ENCODE results near the gene WASF1. TPM values are rescaled to one million over a fixed set of nuclear protein-coding genes. Genes with fewer than 3 reads are reported as not detected.
"Not testable (repeated sequence)": the region's sequence is repeated elsewhere in the genome, so short reads cannot be mapped to it uniquely, and the experiment has no call there.

The WASF1 gene
- total RNA-seq, 1 donor from 2014 or later, result 22.8 TPM

DNA sequence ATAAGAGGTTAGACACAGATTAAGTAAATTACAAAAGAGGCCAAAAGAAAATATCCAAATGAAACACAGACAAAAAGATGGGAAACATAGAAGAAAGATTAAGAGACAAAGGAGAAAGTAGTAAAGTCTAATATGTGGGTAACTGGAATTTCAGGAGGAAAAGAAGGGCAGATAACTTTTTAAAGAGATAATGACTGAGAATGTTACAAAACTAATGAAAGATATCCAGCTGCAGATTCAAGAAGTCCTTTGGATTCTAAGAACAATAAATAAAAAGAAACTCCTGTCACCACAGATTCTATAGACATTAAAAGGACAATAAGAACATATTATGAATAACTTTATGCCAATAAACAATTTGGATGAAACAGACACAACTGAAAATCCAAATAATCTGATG is 90.1 kb downstream of the WASF1 start:
- no peak for DNase-seq (ENCODE audit: low read depth)

DNA sequence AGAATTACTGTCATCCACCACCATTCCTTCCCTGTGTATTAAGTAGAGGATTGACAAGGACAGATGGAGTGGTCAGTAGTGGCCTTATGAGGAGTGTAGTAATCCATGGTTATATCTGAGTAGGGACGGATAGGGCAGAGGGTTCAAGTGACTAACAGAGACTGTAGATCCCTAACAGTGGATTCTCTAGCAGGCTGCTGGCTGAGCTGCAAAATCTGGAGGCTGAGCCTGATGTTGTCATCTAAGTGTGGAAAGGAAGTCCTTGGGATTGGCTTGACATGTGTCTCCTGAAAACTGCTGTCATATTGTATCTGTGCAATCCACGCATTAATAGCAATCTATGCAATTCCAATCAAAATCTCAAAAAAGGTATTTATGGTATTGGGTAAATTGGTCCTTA is 94.2 kb downstream of the WASF1 start:
- DNase-seq (ENCODE audit: low read depth), result no peak

DNA sequence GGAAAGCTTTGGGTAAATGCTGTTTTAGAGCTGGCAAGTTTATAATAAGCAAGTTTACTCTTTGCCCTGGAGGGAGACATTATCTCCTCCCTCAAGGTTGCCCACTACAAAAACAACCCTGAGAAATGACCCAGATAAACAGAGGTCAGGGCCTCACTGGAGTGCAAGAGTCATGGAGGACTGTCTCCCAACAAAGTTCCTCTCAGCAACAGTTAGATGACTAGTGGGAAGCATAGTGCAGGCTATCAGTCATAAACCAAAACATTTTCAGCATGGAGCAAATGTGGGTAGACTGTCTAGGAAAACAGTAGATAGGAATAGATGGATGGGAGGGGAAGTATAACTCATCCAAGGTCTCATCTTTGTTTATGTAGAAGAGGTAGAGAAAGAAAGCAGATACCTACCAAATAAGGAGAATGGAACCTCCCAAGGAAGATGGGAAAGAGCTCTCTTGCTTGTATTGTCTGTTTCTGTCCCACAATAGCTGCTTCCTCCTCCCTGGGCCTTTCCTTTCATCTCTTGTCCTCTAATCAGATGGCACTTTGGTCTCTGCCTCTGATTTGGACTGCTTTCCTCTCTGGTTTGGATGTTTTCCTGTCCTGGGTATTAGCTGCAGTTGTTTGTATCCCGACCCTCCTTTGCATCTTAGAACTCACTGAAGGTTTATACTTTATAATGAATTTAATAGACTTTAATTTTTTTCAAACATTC is 95.4 kb downstream of the WASF1 start:
- DNase-seq (ENCODE audit: low read depth), result no peak

DNA sequence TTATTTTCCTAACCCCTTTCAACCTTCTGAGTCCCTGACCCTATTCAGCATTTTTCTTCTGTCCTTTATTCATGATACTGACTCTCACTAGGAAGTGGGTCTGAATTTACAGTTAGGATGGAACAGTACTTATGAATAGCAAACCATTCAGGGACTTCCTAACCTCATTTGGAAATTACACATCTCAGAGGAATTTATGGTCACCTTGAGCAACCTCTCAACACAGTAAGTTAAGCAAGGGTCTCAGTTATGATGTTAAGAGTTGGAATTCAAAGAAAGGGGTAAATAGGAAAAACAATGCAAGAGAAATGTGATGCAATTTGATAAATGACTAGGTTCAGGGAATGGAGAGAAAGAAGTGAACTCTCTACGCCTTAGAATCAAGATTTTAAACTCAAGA is 104.1 kb downstream of the WASF1 start:
- peak; percentile 83 for DNase-seq (ENCODE audit: low read depth)

DNA sequence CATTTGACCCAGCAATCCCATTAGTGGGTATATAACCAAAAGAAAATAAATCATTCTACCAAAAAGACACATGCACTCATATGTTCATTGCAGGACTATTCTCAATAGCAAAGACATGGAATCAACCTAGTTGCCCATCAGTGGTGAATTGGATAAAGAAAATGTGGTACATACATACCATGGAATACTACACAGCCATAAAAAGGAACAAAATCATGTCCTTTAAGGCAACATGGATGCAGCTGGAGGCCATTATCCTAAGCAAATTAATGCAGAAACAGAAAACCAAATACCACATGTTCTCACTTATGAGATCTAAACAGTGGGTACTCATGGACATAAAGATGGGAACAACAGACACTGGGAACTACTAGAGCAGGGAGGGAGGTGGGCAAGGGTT is 106.0 kb downstream of the WASF1 start:
- DNase-seq (ENCODE audit: low read depth), result not testable (repeated sequence)

DNA sequence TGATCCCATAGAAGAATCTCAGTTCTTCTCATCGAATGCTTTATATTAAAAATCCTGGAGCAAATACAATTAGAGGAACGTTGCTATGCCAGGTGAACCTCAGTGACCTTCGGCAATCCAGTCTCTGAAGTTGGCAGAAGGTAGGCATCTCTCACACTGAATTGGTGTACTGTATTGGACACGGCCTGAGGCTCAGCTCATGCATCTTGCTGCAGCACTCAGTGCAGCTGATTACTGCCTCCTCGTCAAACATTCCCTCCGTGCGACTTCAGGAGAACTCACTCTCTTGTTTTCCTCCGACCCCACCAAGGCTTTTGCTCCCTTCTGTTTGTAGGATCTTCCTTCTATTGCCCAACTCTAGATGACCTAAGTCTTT is 110.9 kb downstream of the WASF1 start:
- no peak for DNase-seq (ENCODE audit: low read depth)

DNA sequence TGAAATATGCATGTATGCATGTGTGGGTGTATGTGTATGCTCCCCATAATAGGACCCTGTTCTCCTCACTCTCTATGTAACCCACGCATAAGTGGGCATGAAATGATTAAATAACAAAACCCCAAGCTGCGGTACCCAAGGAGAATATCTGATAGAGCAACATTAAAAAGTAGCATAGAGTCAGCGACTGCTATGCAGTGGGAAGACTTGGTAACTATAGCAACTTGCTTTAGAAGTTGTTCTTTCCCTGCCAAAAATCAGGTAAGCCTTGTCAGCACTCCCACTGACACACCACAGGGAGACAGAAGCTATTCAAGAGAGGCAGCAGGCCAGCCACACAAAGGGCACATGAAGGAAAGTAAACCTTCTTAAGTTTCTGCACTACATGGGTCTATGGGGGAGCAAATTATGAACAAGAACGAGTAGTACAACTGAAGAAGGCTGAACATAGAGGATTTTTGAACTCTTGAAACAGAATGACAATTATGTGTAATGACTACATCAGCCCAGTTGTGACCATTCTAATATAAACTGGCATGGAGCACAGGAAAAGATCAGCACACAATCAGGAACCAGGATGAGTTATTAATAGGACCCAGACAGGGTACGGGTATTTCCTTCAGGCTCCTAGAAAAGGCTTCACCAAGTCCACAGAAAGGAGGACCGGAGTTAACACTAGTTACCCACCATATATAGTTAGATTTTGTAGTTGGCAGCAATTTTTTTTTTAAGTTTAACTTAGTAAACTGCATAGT is 111.5 kb downstream of the WASF1 start:
- DNase-seq (ENCODE audit: low read depth), result no peak

DNA sequence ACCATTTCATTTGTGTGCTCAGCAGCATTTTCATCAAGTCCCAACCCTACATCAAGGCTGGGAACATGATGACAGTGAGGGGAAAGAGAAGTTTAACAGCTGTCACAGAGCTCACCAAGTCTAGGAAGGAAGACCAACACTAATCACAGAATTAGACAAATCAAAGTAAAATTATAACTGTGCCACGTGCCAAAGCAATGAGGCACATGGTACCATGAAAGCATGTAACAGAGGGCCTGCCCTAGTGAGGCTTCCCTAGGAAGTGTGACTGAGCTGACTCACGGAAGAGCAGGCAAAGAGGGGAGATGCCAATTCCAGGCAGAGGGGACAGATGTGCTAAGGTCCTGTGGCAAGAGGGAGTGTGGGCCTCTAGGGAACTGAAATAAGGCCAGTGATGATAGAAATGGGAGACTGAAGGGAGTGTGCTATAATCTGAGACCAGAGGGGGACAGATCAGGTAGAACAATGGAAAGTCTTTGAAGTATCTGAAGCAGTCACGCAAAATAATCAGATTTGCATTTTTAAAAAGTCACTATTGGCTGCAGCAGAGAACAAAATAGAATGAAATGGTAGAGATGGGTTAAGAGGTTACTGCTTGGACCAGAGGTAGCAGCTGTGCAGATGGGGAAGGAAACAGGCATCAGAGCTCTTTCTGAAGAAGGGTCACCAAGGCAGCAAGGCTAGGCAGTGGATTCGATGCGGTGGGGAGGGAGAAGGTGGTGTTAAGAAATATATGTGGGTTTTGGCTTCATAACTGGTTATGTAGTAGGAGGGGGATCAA is 114.5 kb downstream of the WASF1 start:
- no peak for DNase-seq (ENCODE audit: low read depth)

DNA sequence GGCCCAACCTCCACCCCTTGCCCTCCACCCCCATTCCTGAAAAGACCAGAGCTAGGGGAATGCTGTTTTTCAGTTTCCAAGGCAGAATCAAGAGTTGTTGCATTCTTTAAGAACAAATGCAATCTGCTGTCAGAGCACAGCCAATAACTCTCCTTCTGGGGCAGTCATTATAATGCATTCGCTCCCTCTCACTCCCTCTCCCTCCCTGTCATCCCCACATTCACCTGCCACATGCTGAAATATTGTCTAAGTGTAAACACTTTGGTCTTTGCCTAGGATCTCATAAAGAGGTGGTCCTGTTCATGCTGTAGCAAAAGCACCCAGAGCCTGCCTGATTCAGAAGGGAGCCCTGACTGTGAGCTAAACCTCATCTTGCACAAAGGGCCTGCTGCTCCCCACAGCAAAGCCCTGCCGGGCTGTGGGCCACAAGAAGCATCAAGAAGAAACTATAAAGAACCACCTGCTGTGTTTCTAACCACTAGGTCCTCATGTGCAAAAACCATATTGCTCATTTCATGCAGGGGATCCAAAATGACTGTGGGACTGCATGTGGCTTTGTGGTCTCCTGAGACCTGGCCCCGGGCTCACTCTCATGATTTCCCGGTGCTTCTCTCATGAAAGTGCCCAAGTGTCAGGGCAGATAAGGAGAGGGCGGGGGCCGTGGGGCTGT is 115.7 kb downstream of the WASF1 start:
- DNase-seq (ENCODE audit: low read depth), result no peak

DNA sequence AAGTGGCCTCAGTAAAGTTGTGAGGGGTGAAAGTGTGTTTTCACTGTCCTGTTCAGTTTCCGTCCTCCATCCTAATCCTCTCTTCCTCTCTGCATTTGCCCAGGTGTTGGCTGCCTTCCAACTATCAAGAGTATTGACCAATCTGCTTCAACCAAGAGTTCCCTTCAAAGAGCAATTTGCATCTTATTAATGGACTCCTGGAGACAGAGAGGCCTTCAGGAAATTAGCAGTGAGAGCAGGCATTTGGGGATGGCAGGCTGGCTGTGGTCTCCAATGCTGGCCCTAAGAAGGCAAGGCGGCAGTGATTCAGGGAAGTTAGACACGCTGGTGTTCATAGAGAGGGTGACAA is 124.1 kb downstream of the WASF1 start:
- peak; percentile 13 for DNase-seq (ENCODE audit: low read depth)

DNA sequence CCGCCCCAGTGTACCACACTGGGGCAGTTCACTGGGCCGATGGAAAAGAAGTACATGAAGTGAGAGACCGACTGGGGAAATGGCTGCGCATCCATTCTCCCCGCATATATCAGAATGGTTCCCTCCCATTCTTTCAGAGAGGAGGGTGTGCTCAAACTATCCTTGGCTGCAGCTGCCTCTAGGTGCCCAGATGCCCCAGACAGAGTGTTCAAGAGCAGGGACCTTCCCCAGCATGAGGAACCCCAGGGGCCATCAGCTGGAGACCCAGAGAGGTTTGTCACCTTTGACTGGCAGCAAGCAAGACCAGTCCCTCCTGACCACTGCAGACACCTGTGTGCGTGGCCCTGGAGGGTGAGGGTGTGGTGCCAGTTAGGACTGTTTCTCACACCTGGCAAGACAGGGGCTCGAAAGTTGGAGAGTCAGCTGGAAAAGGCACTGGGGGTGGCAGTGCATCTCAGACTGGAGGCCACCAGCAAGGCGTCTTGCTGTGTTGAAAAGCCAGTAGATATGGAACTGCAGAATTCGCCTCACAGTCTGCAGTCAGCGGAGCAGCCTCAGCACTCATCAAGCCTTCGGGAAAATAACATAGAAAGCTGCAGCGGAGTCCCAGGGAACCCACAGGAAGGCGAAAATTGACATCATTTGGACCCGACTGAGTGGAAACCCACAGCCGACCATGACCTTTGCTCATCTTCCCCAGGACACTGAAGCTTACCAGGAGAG is 124.6 kb downstream of the WASF1 start:
- DNase-seq (ENCODE audit: low read depth), result no peak

DNA sequence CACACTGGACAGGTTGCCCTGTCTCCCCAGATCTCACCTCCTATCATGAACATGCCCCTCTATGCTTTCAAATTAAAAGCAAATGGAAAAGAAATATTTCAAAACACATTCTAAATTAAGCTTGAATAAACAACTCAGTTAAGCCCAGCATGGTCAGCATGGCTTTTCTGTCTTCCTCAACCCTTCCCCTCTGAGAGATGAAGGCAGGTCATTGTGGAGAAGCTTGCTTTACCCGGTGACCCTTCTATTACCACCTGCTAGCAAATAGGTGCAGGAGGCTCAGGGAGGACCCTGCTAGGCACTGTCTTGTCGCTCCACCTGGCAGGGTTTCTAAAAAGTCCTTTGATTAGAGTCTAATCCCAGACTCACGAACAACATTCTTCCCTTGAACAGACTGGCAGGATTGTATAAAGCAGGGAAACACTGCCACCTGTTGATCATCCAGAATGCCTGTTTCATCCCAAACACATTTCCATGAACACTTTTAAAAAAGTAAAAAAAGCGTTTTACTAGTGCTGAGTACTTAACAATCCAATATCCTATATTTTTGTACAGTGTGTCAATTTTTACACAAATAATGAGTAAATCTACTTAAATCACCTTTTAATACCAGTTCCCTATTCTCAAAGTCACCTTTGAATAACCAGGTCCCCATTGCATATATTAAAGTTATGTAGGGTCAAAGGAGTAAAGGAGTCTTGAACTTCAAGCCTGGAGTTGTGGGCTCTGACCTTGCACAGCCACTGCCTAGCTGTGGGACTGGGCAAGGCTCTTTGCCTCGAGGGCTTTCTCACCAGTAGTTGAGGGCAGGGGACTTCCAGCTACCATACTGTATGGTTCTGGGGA is 125.9 kb downstream of the WASF1 start:
- DNase-seq (ENCODE audit: low read depth), result peak; percentile 64

DNA sequence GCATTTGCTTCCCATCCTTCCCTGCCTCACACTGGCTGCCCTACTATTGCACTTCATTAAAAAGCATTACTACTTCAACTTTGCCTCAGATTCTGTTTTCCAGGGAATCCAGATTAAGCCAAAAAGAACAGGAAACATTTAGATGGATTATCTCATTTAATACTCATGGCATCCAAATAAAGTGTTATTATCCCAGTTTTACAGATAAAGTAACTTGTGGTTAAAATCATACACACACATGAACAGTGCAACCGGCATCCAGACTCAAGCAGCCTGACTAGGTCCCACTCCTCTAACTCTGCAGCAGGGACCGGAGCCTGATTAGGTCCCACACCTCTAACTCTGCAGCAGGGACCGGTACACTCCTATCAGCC is 129.0 kb downstream of the WASF1 start:
- DNase-seq (ENCODE audit: low read depth), result no peak

Other genes with a start within 250 kb of the WASF1 start
- not detected in 2 replicates for gene GPR6, start 201.4 kb downstream of the WASF1 start, total RNA-seq
- gene CDC40, start 757 bp upstream of the WASF1 start, total RNA-seq, result 22.6 and 30.4 TPM in 2 replicates
- 0.10 TPM in 1 of 2 replicates, not detected in the other for gene METTL24, start 178.7 kb upstream of the WASF1 start, total RNA-seq
- gene DDO, start 235.9 kb upstream of the WASF1 start, total RNA-seq, result 4.8 and 7.3 TPM in 2 replicates

Data from renal cortical epithelial cell (primary cell).